H7 (cell line): ENCODE results near the gene HIVEP3. TPM values are rescaled to one million over a fixed set of nuclear protein-coding genes. Genes with fewer than 3 reads are reported as not detected.

ENCODE experiments used
- DNase-seq: peaks from one replicate; pipeline ENCODE4 v3.0.0; 2012
- H3K27me3 ChIP-seq: 2 replicates; pipeline ENCODE4 v1.6.0; 2011; ENCODE audit warnings: mild to moderate bottlenecking, low read length; ENCODE audit not compliant: control insufficient read depth, insufficient read depth
- H3K36me3 ChIP-seq: replicated peaks from 2 replicates; pipeline ENCODE4 v1.5.1; 2011; ENCODE audit warnings: low read length; ENCODE audit not compliant: control insufficient read depth, insufficient read depth
- H3K4me3 ChIP-seq: 2 replicates; pipeline ENCODE4 v1.5.1; 2011; ENCODE audit warnings: low read depth, mild to moderate bottlenecking, control low read depth, low read length, moderate library complexity; ENCODE audit not compliant: insufficient read depth
- total RNA-seq: library from RNA; depleted of rRNA; stranded (reverse); fragments of >200 nt; shearing (Covaris generic); gene quantifications from 2 replicates; pipeline ENCODE4 v1.2.3, GENCODE V29; 2014

HIVEP3 gene
- total RNA-seq, 1 experiment from 2014 or later: 1.8 TPM

GRCh38 chr1:41494351-41495209 is 424.1 kb downstream of the HIVEP3 start:
- H3K4me3 ChIP-seq: no peak overlapping the region
- H3K36me3 ChIP-seq: no peaks in the 10 kb centered on the region
- peaks cover 8% of the 10 kb centered on the region for H3K27me3 ChIP-seq
- no peak for DNase-seq

GRCh38 chr1:41493626-41494350 is 424.9 kb downstream of the HIVEP3 start:
- Histone ChIP-seq H3K36me3 (no peaks in the 10 kb centered on the region), H3K27me3 (peaks cover 8% of the 10 kb centered on the region), H3K4me3 (no peak overlapping the region)
- DNase-seq: no peak

- no peaks in the 10 kb centered on the region for H3K36me3 ChIP-seq
- peaks cover 8% of the 10 kb centered on the region for H3K27me3 ChIP-seq
- H3K4me3 ChIP-seq: no peak overlapping the region
- DNase-seq: no peak
These were observed 425.6 kb downstream of the HIVEP3 start for GRCh38 chr1:41493117-41493536.

DNA sequence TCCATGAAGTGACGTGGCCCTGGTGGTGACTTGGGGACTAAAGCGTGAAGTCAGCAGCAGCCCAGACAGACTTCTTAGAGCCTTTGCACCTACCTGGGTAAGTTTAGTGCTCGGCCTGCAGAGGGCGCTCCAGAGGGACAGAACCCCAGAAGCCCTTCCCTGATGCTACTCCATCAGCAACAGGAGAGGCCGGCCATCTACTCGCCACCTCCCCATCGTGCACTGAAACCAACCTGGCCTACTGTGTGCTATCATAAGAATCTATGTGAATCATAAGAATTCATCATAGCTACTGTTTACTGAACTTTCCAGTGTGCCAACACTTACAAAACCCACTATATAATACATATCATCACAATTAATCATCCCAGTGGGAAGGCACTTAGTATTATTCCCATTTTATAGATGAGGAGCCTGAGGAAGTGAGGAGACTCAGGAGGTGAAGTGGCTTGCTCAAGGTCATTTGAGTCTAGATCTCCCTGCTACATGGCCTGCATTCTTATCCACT is 426.3 kb downstream of the HIVEP3 start:
- peak; percentile 89 for DNase-seq
- no peak overlapping the region for H3K4me3 ChIP-seq
- peaks cover 8% of the 10 kb centered on the region for H3K27me3 ChIP-seq
- no peaks in the 10 kb centered on the region for H3K36me3 ChIP-seq

DNA sequence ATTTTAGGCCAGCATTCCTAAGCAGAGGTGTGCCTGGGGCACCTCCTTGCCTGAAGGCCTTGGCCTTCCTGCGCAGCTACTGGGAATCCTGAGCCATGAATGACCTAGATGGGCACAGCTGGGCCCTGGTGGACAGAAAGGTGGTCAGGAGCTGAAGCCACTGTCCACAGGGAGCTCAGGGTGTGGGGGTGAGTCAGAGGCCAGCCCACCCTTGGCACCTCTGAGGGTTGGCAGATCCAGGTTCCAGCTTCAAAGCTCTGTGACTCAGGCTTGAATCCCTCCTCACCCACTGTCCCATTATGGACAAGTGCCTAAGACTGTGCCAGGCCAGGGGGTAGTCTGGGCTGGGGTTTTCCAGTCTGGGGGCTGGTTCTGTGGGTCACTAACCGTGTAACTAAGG is 427.8 kb downstream of the HIVEP3 start:
- no peak for DNase-seq
- no peak overlapping the region for H3K4me3 ChIP-seq
- peaks cover 2% of the 10 kb centered on the region for H3K27me3 ChIP-seq
- no peaks in the 10 kb centered on the region for H3K36me3 ChIP-seq

- Histone ChIP-seq H3K27me3 (no peaks in the 10 kb centered on the region; the same call in 1 of the 2 replicates), H3K36me3 (no peaks in the 10 kb centered on the region), H3K4me3 (no peak overlapping the region)
- DNase-seq: no peak
These were observed 429.2 kb downstream of the HIVEP3 start for GRCh38 chr1:41489561-41489960.

DNA sequence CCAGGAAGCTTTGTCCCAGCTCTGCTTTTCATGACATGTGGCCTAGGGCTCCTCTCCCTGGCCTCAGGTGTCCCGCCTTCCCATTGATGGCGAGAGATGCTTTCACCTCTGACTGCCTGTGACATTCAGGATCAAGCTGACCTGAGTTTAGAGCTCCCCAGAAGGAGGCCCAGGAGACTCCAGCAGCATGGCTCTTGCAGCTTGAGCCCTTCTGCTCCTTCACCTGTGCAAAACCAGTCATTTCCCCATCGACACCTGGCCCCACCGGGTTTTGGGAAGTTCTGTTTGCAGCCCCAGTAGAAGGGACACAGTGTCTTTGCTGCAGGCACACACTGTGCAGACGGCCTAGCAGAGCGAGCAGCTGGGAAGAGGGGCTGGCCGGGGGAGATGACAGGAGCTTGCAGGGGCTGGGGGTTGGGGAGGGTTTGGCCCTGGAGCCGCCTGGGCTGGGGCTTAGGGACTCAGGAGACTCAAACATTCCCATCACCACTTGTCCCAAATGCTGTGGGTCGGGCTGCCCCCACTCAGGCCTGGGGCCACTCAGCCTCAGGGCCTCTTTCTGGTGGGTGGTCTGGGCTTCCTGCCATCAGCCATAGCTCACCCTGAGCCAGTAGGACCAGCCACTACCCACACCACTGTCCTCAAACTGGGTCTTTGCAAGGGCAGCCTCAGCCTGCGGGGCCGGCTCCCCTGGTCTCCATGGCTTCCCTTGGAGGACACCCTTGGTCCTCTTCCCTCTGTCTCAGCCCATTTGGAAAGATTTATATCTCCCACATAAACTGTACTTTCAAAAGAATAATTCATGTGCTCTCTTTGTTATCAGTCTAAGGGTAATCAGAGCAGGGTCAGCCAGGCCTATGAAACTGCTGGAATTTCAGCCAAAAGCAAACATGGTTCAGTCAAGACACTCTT is 430.4 kb downstream of the HIVEP3 start:
- no peak for DNase-seq
- Histone ChIP-seq H3K4me3 (no peak overlapping the region), H3K36me3 (no peaks in the 10 kb centered on the region), H3K27me3 (no peaks in the 10 kb centered on the region; the same call in 1 of the 2 replicates)

DNA sequence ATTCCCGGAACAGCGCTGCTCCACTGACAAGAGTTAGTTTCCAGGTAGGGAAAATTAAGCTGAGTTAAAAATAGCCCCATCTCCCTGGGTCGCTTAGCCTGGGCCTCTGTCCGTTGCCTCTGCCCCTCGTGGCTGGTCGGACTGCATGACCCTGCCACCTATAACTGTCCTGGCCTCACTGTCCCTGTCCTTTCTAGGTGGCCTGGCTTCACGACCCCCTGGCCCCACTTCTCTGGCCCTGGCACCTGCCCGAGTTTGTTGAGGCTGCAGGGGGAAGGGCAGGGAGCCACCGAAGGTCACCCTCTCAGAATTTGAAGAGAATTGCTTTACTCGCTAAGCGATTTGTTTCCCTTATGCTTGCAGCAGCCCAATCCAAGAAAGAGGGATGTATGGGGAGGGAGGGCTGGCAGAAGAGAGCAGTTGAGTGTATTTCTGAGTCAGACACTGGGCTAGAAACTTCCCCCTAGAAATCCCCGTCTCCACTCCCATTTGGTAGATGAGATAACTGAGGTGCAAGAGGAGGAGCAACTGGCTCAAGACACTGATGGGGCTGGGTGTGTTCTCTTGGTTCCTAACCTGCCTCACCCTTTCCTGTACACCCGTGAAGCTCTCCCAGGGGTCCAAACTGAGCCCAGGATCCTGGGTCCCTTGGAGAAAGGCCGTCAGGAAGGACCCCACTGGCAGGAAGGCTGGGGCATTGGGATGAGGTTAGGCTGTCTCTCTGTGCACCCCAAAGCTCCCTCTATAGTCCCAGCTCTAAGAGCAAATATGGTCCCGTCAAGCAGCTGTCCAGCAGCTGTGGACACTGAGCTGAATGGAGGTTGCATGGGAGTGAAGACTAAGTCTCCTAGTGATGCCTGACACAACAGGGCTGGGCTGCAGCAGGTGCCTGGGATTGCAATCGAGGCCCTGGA is 431.3 kb downstream of the HIVEP3 start:
- H3K4me3 ChIP-seq: no peak overlapping the region
- H3K27me3 ChIP-seq: no peaks in the 10 kb centered on the region; the same call in 1 of the 2 replicates
- DNase-seq: no peak
- no peaks in the 10 kb centered on the region for H3K36me3 ChIP-seq

GRCh38 chr1:41486371-41487125 is 432.2 kb downstream of the HIVEP3 start:
- Histone ChIP-seq H3K27me3 (no peaks in the 10 kb centered on the region; the same call in 1 of the 2 replicates), H3K36me3 (no peaks in the 10 kb centered on the region), H3K4me3 (no peak overlapping the region)
- DNase-seq: peak; percentile 84

DNA sequence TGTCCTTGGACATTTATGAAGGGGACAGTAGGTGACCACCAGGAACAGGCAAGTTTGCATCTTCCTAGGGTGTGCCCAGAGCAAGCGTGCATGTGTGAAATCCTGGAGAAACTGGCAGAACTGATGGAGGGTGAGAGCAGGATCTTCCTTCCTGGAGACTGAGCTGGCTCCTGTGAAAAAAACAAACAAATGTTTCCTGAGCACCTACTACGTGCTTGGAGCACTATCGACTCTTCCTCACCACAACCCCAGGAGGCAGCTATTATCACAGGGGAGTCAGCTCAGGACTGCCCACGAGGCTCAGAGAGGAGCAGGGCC is 432.7 kb downstream of the HIVEP3 start:
- Histone ChIP-seq H3K4me3 (no peak overlapping the region), H3K36me3 (no peaks in the 10 kb centered on the region), H3K27me3 (no peaks in the 10 kb centered on the region; the same call in 1 of the 2 replicates)
- DNase-seq: no peak

GRCh38 chr1:41485605-41486004 is 433.1 kb downstream of the HIVEP3 start:
- Histone ChIP-seq H3K36me3 (no peaks in the 10 kb centered on the region), H3K27me3 (no peaks in the 10 kb centered on the region; the same call in 1 of the 2 replicates)
- no peak for DNase-seq

DNA sequence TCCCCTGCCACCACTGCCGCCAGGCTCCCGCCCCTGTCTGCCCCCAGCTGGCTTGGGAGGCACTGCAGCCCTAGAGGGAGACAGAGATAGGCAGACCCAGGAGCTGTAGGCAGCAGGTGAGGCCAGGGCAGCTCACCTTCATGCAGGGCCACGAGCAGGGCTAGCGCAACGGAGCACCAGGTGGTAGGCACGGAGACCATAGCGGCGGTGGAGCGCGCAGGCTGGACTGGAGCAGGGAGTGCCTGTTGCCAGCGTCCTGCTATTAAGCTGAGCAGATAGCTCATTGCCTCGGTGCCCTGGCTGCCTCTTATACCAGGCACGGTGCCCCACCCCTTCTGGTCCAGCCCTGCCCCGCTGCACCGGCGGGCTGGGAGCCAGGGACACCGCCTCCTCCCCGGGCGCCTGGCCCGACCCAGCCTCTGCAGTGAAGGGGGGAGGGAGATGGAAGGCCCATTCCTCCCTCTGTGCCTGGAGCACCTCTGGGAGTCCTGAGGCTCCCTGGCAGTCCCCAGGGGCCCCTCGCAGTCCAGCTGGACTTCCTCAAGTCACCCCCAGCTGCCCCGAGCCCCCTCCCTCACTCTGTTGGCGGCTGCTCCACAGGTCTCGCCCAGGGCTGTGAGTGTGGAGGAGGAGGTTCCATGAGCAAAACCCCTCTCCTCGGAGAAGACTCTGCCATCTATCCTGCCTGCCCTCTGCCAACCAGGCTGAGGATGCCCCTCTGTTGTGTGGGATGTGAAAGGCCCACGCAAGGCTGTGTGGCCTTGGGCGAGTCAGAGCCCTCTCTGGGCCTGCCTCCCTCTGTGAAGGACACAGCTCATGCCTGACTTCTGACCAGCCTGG is 434.1 kb downstream of the HIVEP3 start, which contains the start of gene EDN2:
Gene EDN2, minus strand, starts transcription at position 282 of the 840 bp plus-strand sequence. Its CDS starts 82 bp downstream, at position 200.
- Histone ChIP-seq H3K36me3 (no peaks in the 10 kb centered on the region), H3K4me3 (no peak within 1 kb of the TSS), H3K27me3 (no peaks in the 10 kb centered on the region; the same call in 1 of the 2 replicates)
- DNase-seq: peak; percentile 92

More at GRCh38 chr1:41485605-41486004, 433.1 kb downstream of the HIVEP3 start:
- no peak overlapping the region for H3K4me3 ChIP-seq
